HG02973 (cell line): ENCODE data around the gene AKAP11.

Source experiments
- ATAC-seq: cut with Tn5 transposase; IDR thresholded peaks from one replicate; pipeline ENCODE4 v1.9.1; 2021; ENCODE audit warnings: moderate library complexity; ENCODE audit not compliant: unreplicated experiment

AKAP11 gene

DNA sequence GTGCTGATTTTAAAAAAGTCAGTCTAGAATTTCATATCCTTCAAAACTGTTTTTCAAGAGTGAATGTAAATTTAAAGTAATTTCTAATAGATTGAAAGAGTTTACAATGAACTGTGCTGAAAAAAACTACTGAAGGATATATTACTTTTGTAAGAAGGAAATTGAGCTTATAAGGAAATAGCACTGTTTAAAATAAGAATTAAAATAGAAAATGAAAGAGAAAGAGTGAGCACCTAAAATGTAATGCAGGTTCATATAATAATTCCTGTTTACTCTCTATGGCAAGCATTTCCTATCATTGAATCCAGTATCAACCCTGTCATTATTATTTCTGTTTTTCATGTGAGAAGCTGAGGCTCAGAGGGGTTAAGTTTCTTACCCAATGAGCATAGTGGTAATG, 57.3 kb downstream of the AKAP11 start:
- ATAC-seq = no peak

GRCh38 chr13:42331009-42331408, 59.1 kb downstream of the AKAP11 start:
- no peak for ATAC-seq

DNA sequence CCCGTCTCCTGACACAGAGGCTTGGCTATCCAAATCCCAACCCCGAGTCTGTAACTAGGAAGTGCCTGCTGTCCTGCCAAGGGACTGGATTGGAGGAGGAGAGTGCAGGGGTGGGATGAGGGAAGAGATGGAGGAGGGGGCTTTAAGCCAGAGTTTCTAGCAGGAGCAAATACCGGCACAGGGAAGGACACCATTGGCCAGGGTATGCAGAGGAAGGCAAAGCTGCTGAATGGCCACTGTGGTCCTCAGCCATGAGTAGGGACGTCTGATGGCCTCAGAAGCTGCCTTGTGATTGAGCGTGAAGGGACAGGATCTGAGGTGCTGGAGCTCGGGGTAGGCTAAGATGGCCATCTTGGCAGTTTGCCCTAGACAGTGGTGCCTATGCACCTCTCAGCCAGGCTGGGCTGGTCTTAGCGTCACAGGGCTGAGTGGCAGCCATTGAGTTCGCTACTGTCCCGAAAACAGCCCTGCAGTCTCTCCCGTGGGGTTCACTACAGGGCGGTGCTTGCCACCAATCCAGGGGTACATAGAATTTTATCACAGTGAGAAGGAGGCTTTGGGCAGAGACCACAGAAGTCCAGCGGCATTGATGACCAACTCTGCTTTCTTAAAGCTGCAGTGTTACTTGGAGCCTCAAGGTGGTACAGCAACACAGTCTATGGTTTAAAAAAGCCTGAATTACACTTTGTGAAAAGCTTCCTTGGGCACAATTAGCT, 61.8 kb downstream of the AKAP11 start:
- no peak for ATAC-seq

- no peak for ATAC-seq
Measured at GRCh38 chr13:42334329-42334706, 62.4 kb downstream of the AKAP11 start.

DNA sequence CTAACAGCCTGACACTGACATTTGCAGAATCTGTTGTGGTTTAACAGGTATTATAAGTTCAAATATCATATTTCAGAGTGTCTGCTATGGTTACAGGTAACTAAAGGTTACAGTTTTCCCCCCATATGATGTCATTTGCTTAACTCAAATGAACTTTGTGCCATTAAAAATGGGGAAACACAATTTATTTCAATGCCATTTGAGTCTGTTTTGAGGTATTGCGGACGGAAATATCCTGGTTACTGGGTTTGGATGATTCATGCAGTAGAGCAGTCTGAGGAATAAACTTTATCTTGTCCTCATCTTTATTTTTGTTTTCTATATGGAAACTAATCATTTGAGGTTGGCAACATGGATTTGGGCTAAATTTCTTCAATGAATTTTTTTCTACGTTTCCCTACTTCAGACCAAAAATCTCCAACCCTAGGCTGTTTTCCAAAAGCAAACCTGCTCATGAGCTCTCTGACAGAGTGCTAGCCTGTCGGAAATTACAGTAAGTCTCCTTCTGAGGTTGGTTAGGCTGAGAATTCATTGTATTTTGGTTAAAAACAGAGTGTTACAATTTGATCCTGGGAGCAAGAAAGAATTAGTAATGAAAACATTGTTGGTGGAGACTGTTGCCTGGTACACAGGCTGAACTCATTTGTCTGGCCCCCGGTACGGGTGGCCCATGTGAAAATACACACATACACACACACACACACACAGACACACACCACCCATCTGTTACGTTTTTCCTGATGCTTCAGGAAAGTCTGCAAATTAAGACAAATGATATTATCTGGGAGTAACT, 66.1 kb downstream of the AKAP11 start:
- no peak for ATAC-seq

GRCh38 chr13:42345367-42345766, 73.4 kb downstream of the AKAP11 start:
- no peak for ATAC-seq

DNA sequence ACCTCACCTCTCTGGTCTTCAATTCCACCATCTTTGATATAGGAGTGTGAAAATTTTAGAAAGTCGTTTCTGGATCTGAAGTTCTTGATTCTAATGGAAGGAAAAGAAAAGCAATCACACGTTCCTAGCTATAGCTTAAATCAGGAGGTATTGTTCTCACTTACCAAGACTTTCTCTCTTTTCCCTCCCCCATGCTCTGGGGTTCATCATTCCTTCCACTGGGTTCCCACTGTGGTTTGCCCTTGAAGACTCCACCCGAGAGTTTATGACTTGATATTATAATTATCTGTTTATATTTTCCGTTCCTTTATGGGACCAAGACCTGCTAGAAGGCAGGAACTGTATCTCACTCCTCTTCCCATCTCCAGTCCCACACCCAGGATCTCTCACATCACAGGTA, 76.6 kb downstream of the AKAP11 start:
- ATAC-seq = no peak

- ATAC-seq = no peak
Measured at GRCh38 chr13:42350141-42350540, 78.2 kb downstream of the AKAP11 start.

GRCh38 chr13:42354241-42355091, 82.5 kb downstream of the AKAP11 start:
- ATAC-seq = peak; percentile 63

- no peak for ATAC-seq
Measured at GRCh38 chr13:42355092-42355485, 83.1 kb downstream of the AKAP11 start.

- ATAC-seq = no peak
Measured at GRCh38 chr13:42355491-42356183, 83.7 kb downstream of the AKAP11 start.

- no peak for ATAC-seq
Measured at GRCh38 chr13:42356184-42356575, 84.2 kb downstream of the AKAP11 start.

DNA sequence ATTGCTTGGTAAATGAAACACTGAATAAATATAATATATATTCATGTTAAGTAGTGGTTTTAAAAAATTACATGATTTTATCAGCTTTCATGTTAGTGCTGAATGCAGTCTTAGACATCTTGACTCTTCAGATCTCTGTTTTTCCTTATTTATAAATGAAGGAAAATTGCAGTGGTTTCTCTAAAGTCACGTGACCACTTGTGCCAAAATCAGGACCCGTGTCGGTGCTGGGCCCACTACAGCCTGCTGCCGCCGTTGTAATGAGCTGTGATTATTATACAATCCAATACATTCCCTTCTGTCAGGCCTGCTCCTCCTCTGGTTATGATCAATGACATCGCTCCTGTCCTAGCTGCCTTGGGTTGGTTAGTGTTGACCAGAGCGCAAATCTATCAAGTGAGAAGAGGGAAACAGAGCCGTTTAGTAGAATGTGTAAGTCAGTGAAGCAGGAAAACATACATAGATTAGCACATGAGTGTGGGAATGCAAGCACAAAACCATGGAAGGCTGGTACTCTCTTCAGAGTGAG, 88.2 kb downstream of the AKAP11 start:
- ATAC-seq = no peak

- no peak for ATAC-seq
Measured at GRCh38 chr13:42361701-42362100, 89.7 kb downstream of the AKAP11 start.

DNA sequence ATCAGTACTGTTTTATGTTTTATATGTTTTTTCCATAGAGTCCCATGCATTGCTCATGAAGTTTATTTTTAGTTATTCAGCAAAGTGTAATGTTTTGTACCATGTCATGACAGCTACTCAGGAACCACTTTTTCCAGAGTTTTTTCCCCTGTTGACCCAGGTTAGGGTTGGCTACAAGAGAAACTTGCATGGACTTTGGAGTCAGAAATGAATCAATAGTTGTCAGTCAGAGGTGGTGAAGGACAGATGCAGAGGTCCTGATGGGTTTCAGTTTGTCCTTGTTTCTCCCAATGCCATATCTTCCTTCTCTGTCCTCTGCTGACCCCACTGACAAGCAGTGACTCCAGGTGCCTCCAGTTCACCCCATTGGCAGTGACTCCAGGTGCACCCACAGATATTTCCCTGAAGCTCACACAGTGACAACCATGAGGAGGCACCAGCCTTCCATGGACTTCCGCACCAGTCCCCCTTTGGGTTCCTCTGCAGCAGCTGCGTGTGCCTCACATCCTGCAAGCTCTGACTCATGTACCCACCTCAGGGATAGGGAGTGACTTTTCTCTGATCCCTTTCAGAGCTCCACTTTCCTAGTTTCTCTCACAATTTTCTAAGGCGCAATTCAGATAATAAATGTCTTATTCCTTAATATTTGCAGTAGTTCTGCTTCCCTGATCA, 92.1 kb downstream of the AKAP11 start:
- ATAC-seq = no peak

DNA sequence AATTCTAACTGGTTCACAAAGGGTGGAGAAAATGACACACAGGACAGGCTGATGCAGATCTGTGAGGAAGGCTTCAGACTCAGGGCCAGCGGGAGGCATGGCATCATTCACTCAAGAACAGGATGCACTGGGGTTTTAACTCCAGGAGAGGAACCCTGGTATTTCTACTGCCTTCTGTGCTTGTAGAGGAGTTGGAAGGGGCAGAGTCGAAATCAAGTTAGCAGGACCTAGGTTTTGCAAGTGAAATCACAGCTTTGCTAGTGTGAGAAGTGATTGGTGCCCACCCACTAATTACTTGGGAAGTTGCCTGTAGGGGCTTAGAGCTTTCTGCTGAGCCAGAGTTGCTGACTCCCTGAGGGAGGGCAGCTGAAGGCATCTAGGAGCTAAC, 92.7 kb downstream of the AKAP11 start:
- no peak for ATAC-seq

- no peak for ATAC-seq
Measured at GRCh38 chr13:42367831-42368230, 95.9 kb downstream of the AKAP11 start.

DNA sequence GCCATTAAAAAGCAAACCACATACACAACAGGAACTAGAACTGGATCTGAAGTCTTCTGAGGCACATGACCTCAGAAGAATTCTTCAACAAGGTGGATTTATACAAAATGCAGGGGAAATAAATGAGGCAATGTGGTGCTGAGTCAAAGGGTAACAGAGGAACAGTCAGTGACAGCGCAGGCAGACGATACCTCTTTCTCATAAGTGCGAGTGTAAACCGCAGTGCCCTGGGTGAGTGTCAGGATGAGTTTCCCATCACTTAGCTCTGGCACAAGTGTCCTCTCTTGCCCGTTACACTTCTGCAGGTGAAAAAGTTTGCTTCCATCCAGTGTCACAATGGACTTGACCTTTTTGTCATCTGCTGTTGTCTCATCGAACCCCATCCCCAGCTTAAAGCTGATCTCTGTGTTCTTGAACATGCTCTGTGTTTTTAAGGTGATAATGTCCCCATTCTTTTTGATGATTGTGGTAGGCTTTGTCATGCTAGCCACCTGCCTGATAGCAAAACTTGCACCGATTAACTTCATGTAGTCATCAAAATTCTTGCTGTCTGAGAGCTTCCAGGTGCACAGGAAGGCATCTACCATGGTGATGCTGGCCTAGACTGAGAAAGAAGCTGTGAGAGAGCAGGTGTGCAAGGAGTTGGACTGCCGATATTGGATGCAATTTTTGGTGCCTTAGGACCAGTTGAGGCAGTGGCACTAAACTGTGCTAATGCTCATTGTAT, 97.3 kb downstream of the AKAP11 start:
- ATAC-seq = no peak

GRCh38 chr13:42370229-42370628, 98.3 kb downstream of the AKAP11 start:
- no peak for ATAC-seq
